Upper lobe of left lung (tissue), 6 donors: ENCODE measurements around the gene KCND2. TPM values are rescaled to one million over a fixed set of nuclear protein-coding genes. Genes with fewer than 3 reads are reported as not detected.

Experiments used
- ATAC-seq, 2 donors: fragments of 200-7000 bp; cut with Tn5 transposase; one replicate each; pipeline ENCODE4 v1.9.1; 2022; ENCODE audit warnings: mild to moderate bottlenecking in 2 of 2, moderate library complexity in 2 of 2; ENCODE audit not compliant: low FRiP score in 2 of 2
- DNase-seq, 2 donors: peaks; one replicate each; pipeline ENCODE4 v3.0.0-alpha.2; 2019 to 2020
- H3K27ac ChIP-seq, 4 donors: fragments of 200-600 bp; sonication (generic); one replicate each; pipeline ENCODE4 v1.5.1; 2016 to 2019
- H3K27me3 ChIP-seq, 4 donors: fragments of 200-600 bp; sonication (generic); one replicate each; pipeline ENCODE4 v1.5.1; 2017 to 2019
- H3K36me3 ChIP-seq, 4 donors: fragments of 200-600 bp; sonication (generic); one replicate each; pipeline ENCODE4 v1.5.1; 2016 to 2019
- H3K4me1 ChIP-seq, 4 donors: fragments of 200-600 bp; sonication (generic); one replicate each; pipeline ENCODE4 v1.5.1; 2018 to 2019
- H3K4me3 ChIP-seq, 4 donors: fragments of 200-600 bp; sonication (generic); one replicate each; pipeline ENCODE4 v1.5.1; 2017 to 2019; ENCODE audit warnings: mild to moderate bottlenecking in 2 of 4, moderate library complexity in 1 of 4
- H3K9me3 ChIP-seq, 4 donors: fragments of 200-600 bp; sonication (generic); one replicate each; pipeline ENCODE4 v1.5.1; 2018 to 2019
- CTCF ChIP-seq, 6 experiments: fragments of 450-650 bp in 4 of 6; fragments of 200-600 bp in 2 of 6; sonication (generic) in 2 of 6; IDR thresholded peaks; one replicate each; pipeline ENCODE4 v1.5.1; 2016 to 2019; ENCODE audit warnings: antibody characterized with exemption in 6 of 6
- EP300 ChIP-seq, 4 donors: sonication (generic); formaldehyde crosslinking; IDR thresholded peaks; one replicate each; pipeline ENCODE4 v1.5.1; 2017; ENCODE audit warnings: antibody characterized with exemption in 4 of 4, control low read depth in 2 of 4
- POLR2A ChIP-seq, 4 donors: fragments of 450-650 bp; IDR thresholded peaks; one replicate each; pipeline ENCODE4 v1.5.1; 2016 to 2017; ENCODE audit warnings: antibody characterized with exemption in 4 of 4, mild to moderate bottlenecking in 2 of 4
- POLR2AphosphoS5 ChIP-seq, 2 donors: sonication (generic); formaldehyde crosslinking; IDR thresholded peaks; one replicate each; pipeline ENCODE4 v1.5.1; 2017; ENCODE audit warnings: antibody characterized with exemption in 2 of 2
- WGBS, 2 donors: methylation state at CpG; one replicate each; pipeline ENCODE4 v1.1.5; 2017 to 2018; 5-methylcytosine and 5-hydroxymethylcytosine counted together
- total RNA-seq, 6 donors: library from RNA; depleted of rRNA in 4 of 6; stranded (reverse); fragments of >200 nt in 4 of 6; gene quantifications; one replicate each; pipeline versions ENCODE4 v1.1.0 to v1.2.1, GENCODE V29; 2016 to 2021
- donor health status: DM: no; HTN: no; CAD: no; lungs with moderate emphysema.
- donor health status: DM: no; HTN: yes; CAD: no; lungs with severe emphysema.

The KCND2 gene
- total RNA-seq, 6 donors from 2014 or later: under 0.01 to 0.67 (median 0.23) TPM; not detected in 2

GRCh38 chr7:120274899-120275298, 1.9 kb downstream of the KCND2 start:
- DNase-seq: peak in 1 of 2 donors; percentile 43
- H3K36me3 ChIP-seq: no peaks in the 10 kb centered on the region
- no peak overlapping the region for H3K4me3 ChIP-seq
- H3K27ac ChIP-seq: no peak overlapping the region
- no peaks in the 10 kb centered on the region for H3K9me3 ChIP-seq
- peaks cover 3 to 16% (median 11%) of the 10 kb centered on the region in 4 donors for H3K4me1 ChIP-seq
- ATAC-seq: no peak
- H3K27me3 ChIP-seq: peaks cover 0 to 2% (median 0%) of the 10 kb centered on the region in 4 donors
- WGBS, 2 donors: 97 to 98% methylated on average over 27 of the region's 27 CpGs
- TF ChIP-seq EP300 (IDR thresholded peaks at IDR 0.05) (no peak), POLR2AphosphoS5 (IDR thresholded peaks at IDR 0.05) (no peak), CTCF (IDR thresholded peaks at IDR 0.05) (no peak)

- Histone ChIP-seq H3K4me1 (peaks cover 3 to 16% (median 11%) of the 10 kb centered on the region in 4 donors), H3K9me3 (no peaks in the 10 kb centered on the region), H3K27me3 (peaks cover 0 to 2% (median 0%) of the 10 kb centered on the region in 4 donors), H3K4me3 (no peak overlapping the region), H3K36me3 (no peaks in the 10 kb centered on the region), H3K27ac (no peak overlapping the region)
- no peak for ATAC-seq
- DNase-seq: no peak
- TF ChIP-seq POLR2A (IDR thresholded peaks at IDR 0.05) (no peak), CTCF (IDR thresholded peaks at IDR 0.05) (no peak), EP300 (IDR thresholded peaks at IDR 0.05) (no peak)
Observed at GRCh38 chr7:120276720-120277119, 3.7 kb downstream of the KCND2 start.

GRCh38 chr7:120278773-120279172, 5.8 kb downstream of the KCND2 start:
- Histone ChIP-seq H3K27ac (no peak overlapping the region), H3K4me1 (peaks cover 0 to 3% (median under 1%) of the 10 kb centered on the region in 4 donors), H3K36me3 (no peaks in the 10 kb centered on the region), H3K27me3 (no peaks in the 10 kb centered on the region), H3K4me3 (no peak overlapping the region), H3K9me3 (no peaks in the 10 kb centered on the region)
- no peak for ATAC-seq
- WGBS, 2 donors: 70 to 75% methylated on average over 3 of the region's 3 CpGs
- no peak for TF ChIP-seq POLR2A (IDR thresholded peaks at IDR 0.05)
- no peak for TF ChIP-seq CTCF (IDR thresholded peaks at IDR 0.05)
- TF ChIP-seq EP300 (IDR thresholded peaks at IDR 0.05): no peak
- TF ChIP-seq POLR2AphosphoS5 (IDR thresholded peaks at IDR 0.05): no peak
- DNase-seq: no peak

GRCh38 chr7:120280743-120281142, 7.8 kb downstream of the KCND2 start:
- no peaks in the 10 kb centered on the region for H3K27me3 ChIP-seq
- no peaks in the 10 kb centered on the region for H3K9me3 ChIP-seq
- no peaks in the 10 kb centered on the region for H3K4me1 ChIP-seq
- ATAC-seq (no peak), DNase-seq (no peak)
- H3K27ac ChIP-seq: no peak overlapping the region
- no peaks in the 10 kb centered on the region for H3K36me3 ChIP-seq
- no peak overlapping the region for H3K4me3 ChIP-seq
- TF ChIP-seq POLR2AphosphoS5 (IDR thresholded peaks at IDR 0.05) (no peak), CTCF (IDR thresholded peaks at IDR 0.05) (no peak), EP300 (IDR thresholded peaks at IDR 0.05) (no peak), POLR2A (IDR thresholded peaks at IDR 0.05) (no peak)
- WGBS, 2 donors: 91 to 93% methylated on average over 3 of the region's 3 CpGs

GRCh38 chr7:120293027-120293426, 20.1 kb downstream of the KCND2 start:
- Histone ChIP-seq H3K27ac (no peak overlapping the region), H3K36me3 (no peaks in the 10 kb centered on the region), H3K4me3 (no peak overlapping the region), H3K9me3 (no peaks in the 10 kb centered on the region), H3K4me1 (no peaks in the 10 kb centered on the region), H3K27me3 (no peaks in the 10 kb centered on the region)
- DNase-seq (no peak), ATAC-seq (no peak)
- TF ChIP-seq CTCF (IDR thresholded peaks at IDR 0.05) (no peak), POLR2AphosphoS5 (IDR thresholded peaks at IDR 0.05) (no peak), EP300 (IDR thresholded peaks at IDR 0.05) (no peak), POLR2A (IDR thresholded peaks at IDR 0.05) (no peak)
